Adipocyte (in vitro differentiated cells): ENCODE data around the gene BLCAP.

Experiments
- DNase-seq: peaks from one replicate; pipeline ENCODE4 v3.0.0-alpha.2; 2015; ENCODE audit warnings: low read depth
- H3K27me3 ChIP-seq: replicated peaks from 2 replicates; pipeline ENCODE4 v1.7.0; 2013; ENCODE audit warnings: mild to moderate bottlenecking, low read length, moderate library complexity; ENCODE audit not compliant: control insufficient read depth, insufficient read depth
- H3K36me3 ChIP-seq: 2 replicates; pipeline ENCODE4 v1.7.0; 2013; ENCODE audit warnings: low read length, mild to moderate bottlenecking, moderate library complexity; ENCODE audit not compliant: control insufficient read depth, insufficient read depth, severe bottlenecking
- H3K4me1 ChIP-seq: 2 replicates; pipeline ENCODE4 v1.7.0; 2013; ENCODE audit warnings: mild to moderate bottlenecking, low read length, moderate library complexity; ENCODE audit not compliant: control insufficient read depth, insufficient read depth
- H3K4me3 ChIP-seq: 2 replicates; pipeline ENCODE4 v1.7.0; 2013; ENCODE audit warnings: mild to moderate bottlenecking, low read length, moderate library complexity
- H3K9ac ChIP-seq: 2 replicates; pipeline ENCODE4 v1.7.0; 2013; ENCODE audit warnings: mild to moderate bottlenecking, low read length, moderate library complexity
- H3K9me3 ChIP-seq: 2 replicates; pipeline ENCODE4 v1.7.0; 2013; ENCODE audit warnings: mild to moderate bottlenecking, low read length, moderate library complexity; ENCODE audit not compliant: control insufficient read depth

The BLCAP gene

DNA sequence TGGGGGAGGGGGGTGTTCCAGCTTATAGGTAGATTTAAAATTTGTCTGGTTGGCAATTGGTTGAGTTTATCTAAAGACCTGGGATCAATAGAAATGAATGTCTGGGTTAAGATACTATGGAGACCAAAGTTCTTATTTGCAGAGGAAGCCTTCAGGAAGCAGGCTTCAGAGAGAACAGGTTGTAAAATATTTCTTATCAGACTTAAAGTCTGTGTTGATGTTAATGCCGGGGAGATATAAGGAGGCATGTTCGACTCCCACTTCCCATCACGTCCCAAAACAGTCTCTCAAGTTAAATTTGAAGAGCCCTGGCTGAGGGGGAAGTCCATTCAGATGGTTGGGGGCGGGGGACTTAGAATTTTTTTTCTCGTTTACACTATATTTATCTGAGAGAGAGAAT lies 12.3 kb upstream of the BLCAP start:
- H3K36me3 ChIP-seq = no peaks in the 10 kb centered on the region
- H3K4me3 ChIP-seq = no peak overlapping the region
- no peaks in the 10 kb centered on the region for H3K4me1 ChIP-seq
- H3K27me3 ChIP-seq = peaks cover 13% of the 10 kb centered on the region
- H3K9me3 ChIP-seq = no peaks in the 10 kb centered on the region
- no peak for DNase-seq
- no peak overlapping the region for H3K9ac ChIP-seq

- H3K9me3 ChIP-seq = no peaks in the 10 kb centered on the region
- DNase-seq = no peak
Observed at GRCh38 chr20:37539424-37539823, 11.7 kb upstream of the BLCAP start.

GRCh38 chr20:37538003-37538402 lies 10.3 kb upstream of the BLCAP start:
- H3K9ac ChIP-seq = no peak overlapping the region
- no peak overlapping the region for H3K4me3 ChIP-seq
- no peaks in the 10 kb centered on the region for H3K9me3 ChIP-seq
- peaks cover 8% of the 10 kb centered on the region for H3K27me3 ChIP-seq
- no peaks in the 10 kb centered on the region for H3K36me3 ChIP-seq
- H3K4me1 ChIP-seq = peaks cover 3% of the 10 kb centered on the region
- peak; percentile 49 for DNase-seq

More at GRCh38 chr20:37539424-37539823, 11.7 kb upstream of the BLCAP start:
- Histone ChIP-seq H3K4me1 (no peaks in the 10 kb centered on the region), H3K4me3 (no peak overlapping the region), H3K9ac (no peak overlapping the region), H3K27me3 (peaks cover 8% of the 10 kb centered on the region), H3K36me3 (no peaks in the 10 kb centered on the region)

DNA sequence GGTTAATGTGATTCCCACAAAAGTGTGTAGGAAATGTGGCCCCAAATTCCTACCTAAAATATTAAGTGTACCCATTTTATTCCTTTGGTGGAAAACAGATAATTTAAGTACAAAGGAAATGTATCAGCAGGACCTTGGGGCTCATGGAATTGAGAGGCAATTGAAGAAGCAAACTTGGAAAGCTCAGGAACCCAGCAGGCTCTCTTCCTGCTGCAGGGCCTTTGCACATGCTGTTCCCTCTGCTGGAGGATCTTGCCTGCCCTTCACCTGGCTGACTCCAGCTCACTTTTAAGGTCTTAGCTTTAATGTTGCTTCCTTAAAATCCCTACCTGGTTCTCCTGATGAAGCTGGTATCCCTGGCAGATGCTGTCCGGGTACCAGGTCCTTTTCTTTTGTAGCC lies 9.8 kb upstream of the BLCAP start:
- Histone ChIP-seq H3K27me3 (peaks cover 8% of the 10 kb centered on the region), H3K4me1 (peaks cover 3% of the 10 kb centered on the region), H3K9ac (no peak overlapping the region), H3K4me3 (no peak overlapping the region), H3K36me3 (no peaks in the 10 kb centered on the region), H3K9me3 (no peaks in the 10 kb centered on the region)
- no peak for DNase-seq

DNA sequence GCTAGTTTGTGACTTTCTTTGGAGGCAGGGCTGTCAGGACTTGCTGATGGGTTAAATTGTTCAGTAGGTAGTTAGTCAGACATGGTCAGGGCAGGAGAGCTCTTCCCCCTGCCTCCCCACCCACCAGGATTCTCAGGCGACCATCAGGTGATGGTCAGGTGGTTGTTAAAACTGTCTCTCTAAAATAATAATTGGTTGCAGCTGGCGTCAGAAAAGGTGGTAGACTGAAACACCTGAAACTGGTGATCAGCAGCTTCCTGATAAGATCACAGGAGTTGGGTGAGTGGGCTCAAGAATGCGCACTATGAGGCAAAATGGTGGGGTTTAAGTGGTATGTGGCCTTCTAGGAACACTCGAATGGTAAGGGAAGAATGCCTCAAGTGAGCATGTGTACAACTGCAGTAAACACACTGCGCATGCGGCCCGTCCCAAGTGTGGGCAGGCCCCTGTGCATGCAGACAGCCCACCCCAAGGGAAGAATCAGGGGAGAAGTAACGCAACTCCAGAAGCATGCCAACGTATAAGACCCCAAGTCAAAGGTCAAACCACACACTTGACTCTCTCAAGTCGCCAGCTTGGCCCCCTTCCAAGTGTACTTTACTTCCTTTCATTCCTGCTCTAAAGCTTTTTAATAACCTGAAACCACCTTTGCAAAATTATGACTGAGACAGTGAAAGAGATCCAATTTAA lies 7.9 kb upstream of the BLCAP start:
- no peak for DNase-seq
- Histone ChIP-seq H3K36me3 (no peaks in the 10 kb centered on the region), H3K27me3 (peaks cover 8% of the 10 kb centered on the region), H3K9me3 (no peaks in the 10 kb centered on the region), H3K4me3 (no peak overlapping the region), H3K4me1 (peaks cover 3% of the 10 kb centered on the region), H3K9ac (no peak overlapping the region)

DNA sequence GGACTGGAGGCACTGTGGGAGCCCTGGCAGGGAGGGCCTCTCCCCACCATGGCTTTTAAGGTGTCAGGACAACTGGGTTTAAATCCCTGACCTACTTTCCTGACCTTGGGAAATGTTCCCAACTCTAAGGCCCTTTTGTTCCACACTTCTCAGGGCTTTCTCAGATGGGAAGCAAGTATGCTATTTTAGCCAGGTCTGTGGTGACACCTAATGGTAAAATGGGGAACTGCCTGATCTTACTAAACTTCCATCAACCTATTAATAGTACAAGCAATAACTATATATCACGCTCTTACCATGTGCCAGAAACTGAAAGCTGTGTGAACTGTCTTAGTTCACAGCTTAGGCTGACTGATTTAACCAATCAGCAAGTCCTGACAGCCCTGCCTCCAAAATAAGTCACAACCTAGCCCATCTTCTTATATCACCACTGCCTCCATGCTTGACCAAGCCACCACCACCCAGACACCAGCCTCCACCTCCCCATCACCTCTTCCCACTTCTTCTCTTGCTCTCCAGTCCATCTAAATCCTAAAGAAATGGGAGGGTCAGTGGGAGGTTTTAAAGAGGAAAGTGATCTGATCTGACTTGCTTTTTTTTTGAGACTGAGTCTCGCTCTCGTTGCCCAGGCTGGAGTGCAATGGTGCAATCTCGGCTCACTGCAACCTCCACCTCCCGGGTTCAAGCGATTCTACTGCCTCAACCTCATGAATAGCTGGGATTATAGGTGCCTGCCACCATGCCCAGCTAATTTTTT lies 6.9 kb upstream of the BLCAP start:
- no peaks in the 10 kb centered on the region for H3K9me3 ChIP-seq
- no peaks in the 10 kb centered on the region for H3K36me3 ChIP-seq
- DNase-seq = peak; percentile 91
- H3K9ac ChIP-seq = no peak overlapping the region
- peaks cover 8% of the 10 kb centered on the region for H3K27me3 ChIP-seq
- H3K4me3 ChIP-seq = no peak overlapping the region
- peaks cover 3% of the 10 kb centered on the region for H3K4me1 ChIP-seq

- Histone ChIP-seq H3K27me3 (peaks cover 6% of the 10 kb centered on the region), H3K4me1 (peaks cover 11% of the 10 kb centered on the region), H3K9me3 (no peaks in the 10 kb centered on the region), H3K36me3 (no peaks in the 10 kb centered on the region), H3K4me3 (no peak overlapping the region), H3K9ac (no peak overlapping the region)
- DNase-seq = no peak
Observed at GRCh38 chr20:37533154-37533715, 5.6 kb upstream of the BLCAP start.

DNA sequence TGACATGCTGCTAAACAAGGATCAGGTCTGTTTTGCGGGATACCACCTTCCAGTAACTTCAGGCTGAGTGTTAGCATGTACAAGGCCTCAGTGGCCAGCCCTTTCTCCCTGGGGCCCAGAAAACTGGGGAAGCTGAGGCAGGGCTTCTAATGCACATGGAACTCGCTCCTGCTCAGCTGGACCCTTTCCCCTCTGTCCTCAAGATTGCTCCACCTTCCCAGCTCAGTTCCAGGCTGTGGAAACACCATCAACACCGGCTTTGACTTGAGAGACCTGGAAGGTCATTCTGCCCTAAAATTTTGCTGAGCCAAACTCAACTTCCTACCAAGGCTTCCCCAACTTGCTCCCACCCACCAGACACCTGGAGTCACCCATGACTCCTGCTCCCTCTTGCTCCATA lies 4.2 kb upstream of the BLCAP start:
- Histone ChIP-seq H3K27me3 (no peaks in the 10 kb centered on the region), H3K9ac (no peak overlapping the region), H3K9me3 (no peaks in the 10 kb centered on the region), H3K36me3 (no peaks in the 10 kb centered on the region), H3K4me1 (peaks cover 12% of the 10 kb centered on the region), H3K4me3 (no peak overlapping the region)
- DNase-seq = no peak

GRCh38 chr20:37530696-37531095 lies 3.0 kb upstream of the BLCAP start:
- no peak for DNase-seq
- Histone ChIP-seq H3K36me3 (no peaks in the 10 kb centered on the region), H3K9me3 (no peaks in the 10 kb centered on the region), H3K4me1 (peaks cover 16% of the 10 kb centered on the region), H3K9ac (no peak overlapping the region), H3K27me3 (no peaks in the 10 kb centered on the region), H3K4me3 (no peak overlapping the region)

DNA sequence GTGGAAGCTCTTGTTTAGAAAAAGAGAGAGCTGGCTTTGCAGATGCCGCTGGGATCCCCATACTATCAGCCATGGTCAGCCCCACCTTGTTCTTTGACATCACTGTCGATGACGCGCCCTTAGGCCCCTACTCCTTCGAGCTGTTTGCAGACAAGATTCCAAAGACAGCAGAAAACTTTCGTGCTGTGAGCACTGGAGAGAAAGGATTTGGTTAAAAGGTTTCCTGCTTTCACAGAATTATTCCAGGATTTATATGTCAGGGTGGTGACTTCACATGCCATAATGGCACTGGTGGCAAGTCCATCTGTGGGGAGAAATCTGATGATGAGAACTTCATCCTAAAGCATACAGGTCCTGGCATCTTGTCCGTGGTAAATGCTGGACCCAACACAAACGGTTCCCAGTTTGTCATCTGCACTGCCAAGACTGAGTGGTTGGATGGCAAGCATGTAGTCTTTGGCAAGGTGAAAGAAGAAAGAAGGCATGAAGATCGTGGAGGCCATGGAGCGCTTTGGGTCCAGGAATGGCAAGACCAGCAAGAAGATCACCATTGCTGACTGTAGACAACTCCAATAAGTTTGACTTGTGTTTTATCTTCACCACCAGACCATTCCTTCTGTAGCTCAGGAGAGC lies 2.4 kb upstream of the BLCAP start:
- no peaks in the 10 kb centered on the region for H3K27me3 ChIP-seq
- H3K4me1 ChIP-seq = peaks cover 22% of the 10 kb centered on the region
- no peak for DNase-seq
- H3K36me3 ChIP-seq = no peaks in the 10 kb centered on the region
- no peaks in the 10 kb centered on the region for H3K9me3 ChIP-seq
- no peak overlapping the region for H3K9ac ChIP-seq
- H3K4me3 ChIP-seq = no peak overlapping the region

DNA sequence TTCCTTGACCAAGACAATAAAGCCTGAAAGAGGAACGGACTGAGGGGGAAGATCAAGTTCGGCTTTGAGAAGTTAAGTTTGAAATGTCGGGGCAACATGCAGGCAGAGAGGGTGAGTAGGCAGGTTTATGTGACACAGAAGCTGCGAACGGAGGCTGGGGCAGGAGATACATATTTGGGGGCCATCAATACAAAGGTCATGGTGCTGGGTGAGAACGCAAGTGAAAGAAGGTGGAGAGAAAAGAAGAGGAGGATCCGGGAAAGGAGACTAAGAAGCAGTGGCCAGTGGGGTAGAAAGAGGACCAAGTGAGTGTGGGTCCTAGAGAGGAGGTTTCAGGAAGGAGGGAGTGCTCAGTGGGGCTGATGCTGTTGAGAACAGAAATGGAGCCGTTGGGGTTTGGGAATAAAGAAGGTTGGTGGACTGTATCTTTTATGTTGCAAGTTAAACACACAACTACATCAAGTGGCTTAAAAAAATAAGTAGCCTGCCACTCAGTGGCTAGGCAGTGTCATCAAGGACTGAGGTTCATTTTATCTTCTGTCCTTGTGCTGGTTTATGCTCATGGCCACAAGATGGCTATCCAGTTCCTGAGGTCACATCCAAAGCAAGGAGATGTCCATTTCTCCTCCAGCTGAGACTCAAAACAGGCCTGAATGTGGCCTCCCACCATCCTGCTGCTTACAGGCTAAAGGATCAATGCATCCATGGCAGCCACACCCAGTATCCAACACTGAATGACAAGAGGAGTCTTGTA lies 1.7 kb upstream of the BLCAP start:
- no peak for DNase-seq
- H3K4me3 ChIP-seq = no peak overlapping the region
- no peaks in the 10 kb centered on the region for H3K36me3 ChIP-seq
- no peak overlapping the region for H3K9ac ChIP-seq
- no peaks in the 10 kb centered on the region for H3K27me3 ChIP-seq
- no peaks in the 10 kb centered on the region for H3K9me3 ChIP-seq
- H3K4me1 ChIP-seq = peaks cover 27% of the 10 kb centered on the region
